Esophagus (tissue), 2 donors: ENCODE data around the gene TMEM131. TPM values are rescaled to one million over a fixed set of nuclear protein-coding genes. Genes with fewer than 3 reads are reported as not detected.
"Not testable (repeated sequence)": the region's sequence is repeated elsewhere in the genome, so short reads cannot be mapped to it uniquely, and the experiment has no call there.

ENCODE experiments used
- H3K27ac ChIP-seq, 2 donors: one replicate each; pipeline ENCODE4 v1.5.1; 2013; ENCODE audit warnings: low read depth in 2 of 2, mild to moderate bottlenecking in 2 of 2, inconsistent platforms in 1 of 2, low read length in 1 of 2, moderate library complexity in 1 of 2
- H3K27me3 ChIP-seq, 2 donors: one replicate each; pipeline ENCODE4 v1.6.1; 2013; ENCODE audit warnings: low read length in 2 of 2, control low read depth in 1 of 2, mild to moderate bottlenecking in 1 of 2; ENCODE audit not compliant: insufficient read depth in 2 of 2, control insufficient read depth in 1 of 2
- H3K36me3 ChIP-seq, 2 donors: one replicate each; pipeline ENCODE4 v1.6.1; 2013; ENCODE audit warnings: low read length in 1 of 2; ENCODE audit not compliant: control insufficient read depth in 2 of 2, insufficient read depth in 2 of 2
- H3K4me1 ChIP-seq, 2 donors: one replicate each; pipeline ENCODE4 v1.6.1; 2013; ENCODE audit warnings: low read length in 1 of 2; ENCODE audit not compliant: control insufficient read depth in 2 of 2, insufficient read depth in 2 of 2
- H3K4me3 ChIP-seq, 2 donors: one replicate each; pipeline ENCODE4 v1.5.1; 2013; ENCODE audit warnings: low read length in 2 of 2, mild to moderate bottlenecking in 2 of 2, low read depth in 1 of 2, moderate library complexity in 1 of 2
- H3K9me3 ChIP-seq, 2 donors: one replicate each; pipeline ENCODE4 v1.6.1; 2013; ENCODE audit warnings: mild to moderate bottlenecking in 2 of 2, low read depth in 1 of 2, low read length in 1 of 2, moderate library complexity in 1 of 2; ENCODE audit not compliant: control insufficient read depth in 2 of 2, insufficient read depth in 1 of 2
- WGBS, 2 donors: extraction: QIAGEN DNeasy Blood & Tissue Kit; methylation state at CpG; one replicate each; pipeline ENCODE4 v1.1.7; 2013; 5-methylcytosine and 5-hydroxymethylcytosine counted together
- polyA plus RNA-seq, 2 donors: library from polyadenylated mRNA; stranded (reverse); fragments of 200-250 nt; gene quantifications; one replicate each; pipeline ENCODE4 v1.2.3, GENCODE V29; 2013
- donor health status: healthy with polysubstance abuse.
- donor health status: Bipolar disorder and iron deficiency.

The TMEM131 gene
- polyA plus RNA-seq, 2 donors = 9.3 to 9.9 TPM

DNA sequence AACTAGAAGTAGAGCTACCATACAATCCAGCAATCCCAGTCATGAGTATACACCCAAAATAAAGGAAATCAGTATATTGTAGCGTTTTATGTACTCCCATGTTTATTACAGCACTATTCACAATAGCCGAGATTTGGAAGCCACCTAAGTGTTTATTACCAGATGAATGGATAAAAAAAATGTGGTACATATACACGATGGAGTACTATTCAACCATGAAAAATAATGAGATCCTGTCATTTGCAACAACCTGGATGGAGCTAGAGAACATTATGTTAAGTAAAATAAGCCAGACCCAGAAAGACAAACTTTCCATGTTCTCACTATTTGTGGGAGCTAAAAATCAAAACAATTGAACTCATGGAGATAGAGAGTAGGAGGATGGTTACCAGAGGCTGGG, 131.9 kb downstream of the TMEM131 start:
- H3K27me3 ChIP-seq = no peaks in the 10 kb centered on the region
- WGBS, 2 donors = 96 to 97% methylated on average over 3 of the region's 3 CpGs
- H3K9me3 ChIP-seq = no peaks in the 10 kb centered on the region
- H3K27ac ChIP-seq = no peak overlapping the region
- H3K4me3 ChIP-seq = no peak overlapping the region
- H3K36me3 ChIP-seq = peaks cover 0 to 8% of the 10 kb centered on the region in 2 donors
- H3K4me1 ChIP-seq = no peaks in the 10 kb centered on the region

GRCh38 chr2:97861177-97861576, 134.6 kb downstream of the TMEM131 start:
- 95 to 99% methylated on average over 2 of the region's 2 CpGs for WGBS, 2 donors
- Histone ChIP-seq H3K27ac (no peak overlapping the region), H3K27me3 (no peaks in the 10 kb centered on the region), H3K36me3 (peaks cover 4 to 8% of the 10 kb centered on the region in 2 donors), H3K4me3 (no peak overlapping the region), H3K4me1 (no peaks in the 10 kb centered on the region), H3K9me3 (no peaks in the 10 kb centered on the region)

- Histone ChIP-seq H3K27me3 (no peaks in the 10 kb centered on the region), H3K4me3 (no peak overlapping the region), H3K9me3 (no peaks in the 10 kb centered on the region), H3K4me1 (no peaks in the 10 kb centered on the region), H3K27ac (no peak overlapping the region), H3K36me3 (peaks cover 4 to 8% of the 10 kb centered on the region in 2 donors)
- WGBS, 2 donors = 91 to 94% methylated on average over 3 of the region's 3 CpGs
Measured at GRCh38 chr2:97858442-97858841, 137.3 kb downstream of the TMEM131 start.

DNA sequence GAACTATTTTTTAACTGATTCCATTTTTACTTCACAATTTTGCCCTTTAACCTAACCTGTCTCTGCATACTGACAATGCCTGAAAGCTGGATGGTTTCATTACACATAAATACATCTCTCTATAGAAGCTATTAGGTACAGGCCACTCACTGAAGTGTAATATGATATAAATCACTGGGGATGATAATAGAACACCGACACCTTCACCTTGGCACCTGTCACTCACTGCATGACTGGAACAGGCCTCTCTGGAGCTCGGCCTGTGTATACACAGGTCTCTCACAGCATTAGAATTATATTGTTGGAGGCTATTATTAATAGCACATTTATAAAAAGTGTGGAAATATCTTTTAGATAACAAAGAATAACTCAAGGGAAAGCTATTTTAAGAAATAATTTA, 138.2 kb downstream of the TMEM131 start:
- 83 to 90% methylated on average over 2 of the region's 2 CpGs for WGBS, 2 donors
- Histone ChIP-seq H3K9me3 (no peaks in the 10 kb centered on the region), H3K4me3 (no peak overlapping the region), H3K36me3 (peaks cover 4 to 8% of the 10 kb centered on the region in 2 donors), H3K27me3 (no peaks in the 10 kb centered on the region), H3K27ac (no peak overlapping the region), H3K4me1 (no peaks in the 10 kb centered on the region)

GRCh38 chr2:97853057-97853456, 142.7 kb downstream of the TMEM131 start:
- 79 to 89% methylated on average over 4 of the region's 4 CpGs for WGBS, 2 donors
- H3K4me1 ChIP-seq, H3K4me3 ChIP-seq: not testable (repeated sequence)

GRCh38 chr2:97851172-97851571, 144.6 kb downstream of the TMEM131 start:
- Histone ChIP-seq H3K4me3 (no peak overlapping the region), H3K27ac (no peak overlapping the region), H3K4me1 (no peaks in the 10 kb centered on the region), H3K27me3 (no peaks in the 10 kb centered on the region), H3K9me3 (no peaks in the 10 kb centered on the region), H3K36me3 (no peaks in the 10 kb centered on the region)
- 85 to 94% methylated on average over 5 of the region's 5 CpGs for WGBS, 2 donors

More at GRCh38 chr2:97853057-97853456, 142.7 kb downstream of the TMEM131 start:
- not testable (repeated sequence) for H3K9me3 ChIP-seq, H3K36me3 ChIP-seq, H3K27me3 ChIP-seq, H3K27ac ChIP-seq

DNA sequence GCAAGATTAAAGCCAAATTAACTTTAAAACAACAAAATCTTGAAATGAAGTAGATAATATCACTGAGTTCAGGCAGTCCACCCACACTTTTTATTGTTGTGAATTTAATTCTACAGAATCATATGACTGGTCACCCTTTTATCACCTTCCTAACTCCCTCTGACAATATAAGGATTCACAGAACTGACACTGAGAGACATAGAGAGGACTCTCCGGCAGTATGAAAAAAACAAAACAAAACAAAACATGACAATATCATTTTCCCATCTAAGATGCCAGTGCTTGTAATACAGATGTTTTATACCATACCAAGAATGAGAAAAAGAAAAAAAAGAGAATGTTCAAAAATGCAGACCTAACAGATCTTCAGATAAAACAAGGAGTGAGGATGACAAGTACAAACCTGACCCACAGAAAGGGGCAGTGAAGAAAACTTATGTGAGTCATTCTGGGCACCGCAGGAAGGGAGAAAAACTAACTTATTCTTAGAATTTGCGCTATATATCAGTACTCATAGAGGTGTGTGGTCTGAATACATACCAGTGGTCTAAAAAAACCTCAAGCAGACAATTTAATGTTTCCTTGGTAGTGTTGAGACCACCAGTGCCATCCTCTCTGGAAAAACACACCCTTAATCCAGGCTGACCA, 145.7 kb downstream of the TMEM131 start:
- WGBS, 2 donors = 37 to 72% methylated on average over 3 of the region's 3 CpGs
- no peak overlapping the region for H3K4me3 ChIP-seq
- H3K9me3 ChIP-seq = no peaks in the 10 kb centered on the region
- no peaks in the 10 kb centered on the region for H3K27me3 ChIP-seq
- no peak overlapping the region for H3K27ac ChIP-seq
- H3K4me1 ChIP-seq = no peaks in the 10 kb centered on the region
- no peaks in the 10 kb centered on the region for H3K36me3 ChIP-seq

DNA sequence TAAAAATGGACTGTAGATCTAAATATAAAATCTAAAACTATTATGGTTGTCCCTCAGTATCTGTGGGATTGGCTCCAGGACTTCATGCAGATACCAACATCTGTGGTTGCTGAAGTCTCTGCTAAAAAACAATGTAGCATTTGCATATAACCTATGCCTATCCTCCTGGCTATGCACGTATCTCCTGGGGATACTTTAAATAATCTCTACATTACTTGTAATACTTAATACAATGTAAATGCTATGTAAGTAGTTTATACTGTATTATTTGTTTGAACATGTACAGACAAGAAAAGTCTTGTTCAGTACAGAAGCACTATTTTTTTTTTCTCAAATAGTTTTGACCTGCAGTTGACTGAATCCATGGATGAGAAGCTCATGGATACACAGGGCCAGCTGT, 147.4 kb downstream of the TMEM131 start:
- Histone ChIP-seq H3K9me3 (no peaks in the 10 kb centered on the region), H3K4me1 (no peaks in the 10 kb centered on the region), H3K36me3 (no peaks in the 10 kb centered on the region), H3K27ac (no peak overlapping the region), H3K4me3 (no peak overlapping the region), H3K27me3 (no peaks in the 10 kb centered on the region)
- 51 to 77% methylated on average over 1 of the region's 1 CpG for whole genome bisulfite sequencing, 2 donors

GRCh38 chr2:97846716-97847115, 149.0 kb downstream of the TMEM131 start:
- WGBS, 2 donors = 98% methylated on average over 12 of the region's 12 CpGs
- not testable (repeated sequence) for H3K27ac ChIP-seq, H3K27me3 ChIP-seq, H3K4me3 ChIP-seq, H3K9me3 ChIP-seq, H3K36me3 ChIP-seq, H3K4me1 ChIP-seq

DNA sequence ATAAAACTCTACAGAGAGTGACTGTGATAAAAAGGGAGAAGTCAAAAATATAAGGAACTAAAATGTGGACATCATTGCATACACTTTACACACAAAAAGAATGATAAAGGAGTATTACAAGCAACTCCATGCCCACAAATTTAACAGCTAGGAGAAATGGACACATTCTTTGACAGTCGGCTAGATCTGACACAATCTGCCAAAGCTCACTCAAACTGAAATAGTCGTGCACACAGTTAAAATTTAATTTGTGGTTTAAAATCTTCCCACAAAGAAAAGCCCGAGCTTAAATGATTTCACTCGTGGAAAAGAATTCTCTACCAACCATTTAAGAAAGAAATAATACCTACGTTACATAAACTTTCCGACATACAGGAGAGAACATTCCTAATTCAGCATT, 149.9 kb downstream of the TMEM131 start:
- no peak overlapping the region for H3K4me3 ChIP-seq
- H3K9me3 ChIP-seq = no peaks in the 10 kb centered on the region
- no peak overlapping the region for H3K27ac ChIP-seq
- no peaks in the 10 kb centered on the region for H3K27me3 ChIP-seq
- H3K4me1 ChIP-seq = no peaks in the 10 kb centered on the region
- WGBS, 2 donors = 85 to 89% methylated on average over 6 of the region's 6 CpGs
- peaks cover 0 to 4% of the 10 kb centered on the region in 2 donors for H3K36me3 ChIP-seq
